K562 (cell line): ENCODE measurements around the gene AGPAT2. TPM values are rescaled to one million over a fixed set of nuclear protein-coding genes. Genes with fewer than 3 reads are reported as not detected.

Source experiments
- ATAC-seq: fragments of 200-7000 bp; cut with Tn5 transposase; 3 replicates; pipeline ENCODE4 v1.9.1; 2020; ENCODE audit warnings: moderate library complexity
- BruUV-seq: library from RNA; stranded (reverse); fragments of 400-500 nt; replicated peaks from 2 replicates; lab custom pipeline; 2021; lab: Mats Ljungman, UMichigan
- CTCF ChIA-PET: fragments of 300-600 bp; formaldehyde crosslinking; extraction: SDS; loops from one replicate; lab custom pipeline; 2021; ENCODE audit warnings: low intra/inter-chr PET ratio; lab: Yijun Ruan, JAX
- POLR2A ChIA-PET: fragments of 300-600, 350-650 bp; sonication (Branson Sonifier 250); formaldehyde crosslinking; extraction: SDS; loops from one replicate; lab custom pipeline; 2021; ENCODE audit warnings: antibody characterized with exemption, inconsistent platforms; lab: Yijun Ruan, JAX
- DNase-seq, 4 experiments: peaks; one replicate each; pipeline versions ENCODE4 v3.0.0 to v3.0.0-alpha.2; 2011 to 2018; ENCODE audit warnings: low spot score in 3 of 4, mixed read lengths in 3 of 4; ENCODE audit errors: extremely low read depth in 1 of 4
- FAIRE-seq: peaks from 2 replicates; lab custom pipeline; 2011; peaks lifted over from hg19 to GRCh38; lab: Jason Lieb, UNC
- H2AFZ ChIP-seq: 2 replicates; pipeline ENCODE4 v1.6.0; 2011; ENCODE audit warnings: low read depth, low read length, control low read depth, inconsistent platforms
- H3K27ac ChIP-seq: fragments of 200-600 bp; 3 replicates; pipeline ENCODE4 v1.8.0; 2011; ENCODE audit warnings: low read depth, mild to moderate bottlenecking, control low read depth, inconsistent platforms, low read length, moderate library complexity, mixed read lengths; ENCODE audit errors: extremely low read depth
- H3K27me3 ChIP-seq, 2 experiments: fragments of 300-600 bp in 1 of 2; 2 replicates in 1 of 2; 3 replicates in 1 of 2; pipeline versions ENCODE4 v1.6.0 to v1.8.0; 2011; ENCODE audit warnings: inconsistent platforms in 2 of 2, low read length in 2 of 2, mild to moderate bottlenecking in 1 of 2, mixed read lengths in 1 of 2, moderate library complexity in 1 of 2; ENCODE audit not compliant: control insufficient read depth in 2 of 2, insufficient read depth in 2 of 2
- H3K36me3 ChIP-seq: fragments of 300-600 bp; 3 replicates; pipeline ENCODE4 v1.8.0; 2011; ENCODE audit warnings: mild to moderate bottlenecking, low read length, inconsistent platforms; ENCODE audit not compliant: control insufficient read depth, insufficient read depth
- H3K4me1 ChIP-seq, 2 experiments: fragments of 200-600 bp in 1 of 2; replicated peaks in 1 of 2; 2 replicates in 1 of 2; 3 replicates in 1 of 2; pipeline versions ENCODE4 v1.5.1 to v1.8.0; 2011; ENCODE audit warnings: inconsistent platforms in 2 of 2, low read length in 2 of 2, mild to moderate bottlenecking in 1 of 2, mixed read lengths in 1 of 2, moderate library complexity in 1 of 2; ENCODE audit not compliant: control insufficient read depth in 2 of 2, insufficient read depth in 2 of 2
- H3K4me2 ChIP-seq: 2 replicates; pipeline ENCODE4 v1.6.1; 2011; ENCODE audit warnings: low read length, control low read depth, inconsistent platforms, mixed read lengths; ENCODE audit not compliant: insufficient read depth
- H3K4me3 ChIP-seq: fragments of 200-600 bp; sonication (generic), shearing (Covaris generic); 2 replicates; pipeline ENCODE4 v1.5.1; 2016; ENCODE audit warnings: control low read depth, inconsistent platforms
- H3K79me2 ChIP-seq: fragments of 200-600 bp; 3 replicates; pipeline ENCODE4 v1.8.0; 2011; ENCODE audit warnings: low read length, inconsistent platforms; ENCODE audit not compliant: control insufficient read depth, insufficient read depth
- H3K9ac ChIP-seq, 2 experiments: 2 replicates each; pipeline versions ENCODE4 v1.6.0 to v1.6.1; 2011; ENCODE audit warnings: low read depth in 2 of 2, low read length in 2 of 2, control low read depth in 1 of 2, inconsistent platforms in 1 of 2, mild to moderate bottlenecking in 1 of 2, mixed read lengths in 1 of 2; ENCODE audit not compliant: insufficient read depth in 1 of 2
- H3K9me1 ChIP-seq: one replicate; pipeline ENCODE4 v1.6.0; 2011; ENCODE audit warnings: inconsistent platforms, mild to moderate bottlenecking, low read length, moderate library complexity; ENCODE audit not compliant: control insufficient read depth, insufficient read depth
- H3K9me3 ChIP-seq: replicated peaks from 2 replicates; pipeline ENCODE4 v1.5.1; 2011; ENCODE audit warnings: low read depth, low read length, inconsistent platforms; ENCODE audit not compliant: control insufficient read depth, insufficient read depth
- H4K20me1 ChIP-seq: replicated peaks from 2 replicates; pipeline ENCODE4 v1.6.1; 2011; ENCODE audit warnings: low read length, inconsistent platforms, mixed read lengths; ENCODE audit not compliant: control insufficient read depth, insufficient read depth
- CCAR2 ChIP-seq: fragments of 200-400 bp; formaldehyde crosslinking; IDR thresholded peaks from 2 replicates; pipeline ENCODE4 v1.6.1; 2017; ENCODE audit warnings: mild to moderate bottlenecking, low read depth, low read length
- CHD1 ChIP-seq: fragments of 200-600 bp; sonication (generic); IDR thresholded peaks from one replicate; pipeline ENCODE4 v1.6.1; 2012; ENCODE audit warnings: mild to moderate bottlenecking, moderate library complexity, low read length, inconsistent platforms
- KDM5B ChIP-seq: fragments of 200-600 bp; sonication (generic); IDR thresholded peaks from 2 replicates; pipeline ENCODE4 v1.6.1; 2012; ENCODE audit warnings: low read depth, mild to moderate bottlenecking, moderate library complexity, low read length, control low read depth, inconsistent platforms; ENCODE audit not compliant: insufficient replicate concordance
- MEF2A ChIP-seq: IDR thresholded peaks from 2 replicates; pipeline ENCODE4 v1.6.1; 2011; ENCODE audit warnings: low read depth, mild to moderate bottlenecking, low read length, moderate library complexity; ENCODE audit not compliant: control insufficient read depth
- POLR2G ChIP-seq: fragments of 200-400 bp; formaldehyde crosslinking; IDR thresholded peaks from 2 replicates; pipeline ENCODE4 v1.6.1; 2017; ENCODE audit warnings: low read depth, mild to moderate bottlenecking, antibody characterized with exemption, low read length, moderate library complexity
- POLR3A ChIP-seq: IDR thresholded peaks from 2 replicates; pipeline ENCODE4 v1.6.1; 2011; ENCODE audit warnings: borderline replicate concordance, mild to moderate bottlenecking, moderate library complexity; ENCODE audit not compliant: insufficient read length, insufficient read depth; ENCODE audit errors: extremely low read depth
- RBFOX2 ChIP-seq: fragments of 200-400 bp; formaldehyde crosslinking; IDR thresholded peaks from 2 replicates; pipeline ENCODE4 v1.6.1; 2017; ENCODE audit warnings: low read depth, mild to moderate bottlenecking, low read length, moderate library complexity
- SIX5 ChIP-seq, 2 experiments: IDR thresholded peaks; 2 replicates each; pipeline ENCODE4 v1.6.1; 2011; ENCODE audit warnings: low read length in 2 of 2, borderline replicate concordance in 1 of 2, low read depth in 1 of 2, mild to moderate bottlenecking in 1 of 2, moderate library complexity in 1 of 2; ENCODE audit not compliant: insufficient read depth in 1 of 2
- SNRNP70 ChIP-seq: fragments of 200-400 bp; formaldehyde crosslinking; optimal IDR thresholded peaks from 2 replicates; pipeline ENCODE3; 2017; ENCODE audit warnings: low read depth, low read length
- SRSF9 ChIP-seq: fragments of 200-400 bp; formaldehyde crosslinking; IDR thresholded peaks from 2 replicates; pipeline ENCODE4 v1.6.1; 2017; ENCODE audit warnings: low read depth, low read length, borderline replicate concordance
- YBX1 ChIP-seq: fragments of 450-650 bp; IDR thresholded peaks from 2 replicates; pipeline ENCODE4 v1.7.1; 2016; ENCODE audit warnings: mild to moderate bottlenecking
- WGBS: fragments of 100-300 bp; shearing (Covaris generic); methylation state at CpG from one replicate; pipeline ENCODE4 v1.1.6; 2016; ENCODE audit warnings: low coverage, mixed read lengths; ENCODE audit not compliant: insufficient coverage; ENCODE audit errors: missing lambda C conversion rate; 5-methylcytosine and 5-hydroxymethylcytosine counted together
- in situ Hi-C: fragments of 300-500 bp; cut with MboI; formaldehyde crosslinking; loops from 4 replicates; pipeline ENCODE4 v1.15.0; 2018; ENCODE audit warnings: inconsistent platforms, mixed read lengths
- intact Hi-C: fragments of 100-400 bp; cut with micrococcal nuclease; formaldehyde crosslinking; loops from 2 replicates; pipeline ENCODE4 v1.14.2; 2022
- polyA plus RNA-seq, 8 experiments: library from polyadenylated mRNA; depleted of rRNA in 4 of 8; stranded (reverse) in 5 of 8; unstranded in 3 of 8; fragments of >200 nt; fragmentation: Nextera tagmentation in 2 of 8; fragmentation: Illumina TruSeq in 1 of 8; extraction: Ambion mirVana in 2 of 8; extraction: Trizol in 1 of 8; gene quantifications; 2 replicates each; pipeline versions ENCODE4 v1.2.1 to v1.2.3, GENCODE V29; 2011 to 2014; ENCODE audit warnings: inconsistent platforms in 1 of 8, missing spikeins in 1 of 8
- total RNA-seq, 7 experiments: library from RNA; depleted of rRNA in 6 of 7; stranded (reverse); fragments of >200 nt in 6 of 7; fragmentation: Illumina TruSeq in 2 of 7; extraction: Trizol in 2 of 7; gene quantifications; 2 replicates each; pipeline versions ENCODE4 v1.2.1 to v1.2.3, GENCODE V29; 2011 to 2021; ENCODE audit warnings: low replicate concordance in 1 of 7
- TF ChIP-seq, protein P1 (sequence below): sonication (generic); formaldehyde crosslinking; IDR thresholded peaks from 2 replicates; pipeline ENCODE4 v1.9.0; 2022; ENCODE audit warnings: mild to moderate bottlenecking, missing genetic modification reagents
- TF ChIP-seq, protein P2 (sequence below): conservative IDR thresholded peaks from 2 replicates; pipeline ENCODE4 v1.6.1; 2011; ENCODE audit warnings: low read depth, mild to moderate bottlenecking, low read length; ENCODE audit not compliant: control insufficient read depth
- TF ChIP-seq, protein P3 (sequence below): fragments of 250-450 bp; sonication (Bioruptor Pico); IDR thresholded peaks from 2 replicates; pipeline ENCODE4 v1.5.0; 2021
- TF ChIP-seq, protein P4 (sequence below): fragments of 250-450 bp; sonication (Bioruptor Pico); IDR thresholded peaks from 2 replicates; pipeline ENCODE4 v1.9.0; 2021; ENCODE audit warnings: mild to moderate bottlenecking, inconsistent platforms

Gene AGPAT2
- total and polyA plus RNA-seq, 9 of the 15 experiments (the other 6 are each of a cell fraction or from before 2014, with no cell fraction given) = 0.13 to 54.5 (median 23.9) TPM

DNA sequence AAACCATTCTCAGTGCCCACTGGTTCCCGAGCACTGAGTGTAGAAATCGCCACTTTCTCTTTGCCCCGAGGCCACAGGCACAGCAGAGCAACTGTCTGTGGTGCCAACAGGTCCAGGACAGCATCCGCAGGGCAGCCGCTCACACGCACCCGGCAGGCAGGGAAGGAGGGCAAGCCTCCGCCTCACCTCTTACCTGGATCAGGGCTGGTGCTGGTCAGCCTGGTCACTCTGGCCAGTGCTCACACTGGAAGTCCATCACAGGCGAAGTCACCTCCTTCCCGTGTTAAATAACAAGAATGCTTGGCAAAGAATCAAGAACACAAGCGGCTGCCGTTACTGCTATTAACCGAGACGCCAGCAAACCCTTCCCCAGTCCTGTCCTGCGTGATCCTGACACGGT lies 38.9 kb upstream of the AGPAT2 start:
- H3K4me1 ChIP-seq = peaks cover 27 to 86% of the 10 kb centered on the region in 2 experiments; a peak in 4 of 5 replicates
- no TSS peak for BruUV-seq
- peak overlapping the region; percentile 97 for H3K27ac ChIP-seq
- peak overlapping the region; percentile 90 to 100 for H3K9ac ChIP-seq
- peak overlapping the region; percentile 95 for H3K4me2 ChIP-seq
- peaks cover 77% of the 10 kb centered on the region for H3K79me2 ChIP-seq
- H3K9me3 ChIP-seq = no peaks in the 10 kb centered on the region
- ChIA-PET POLR2A (interaction anchor here (0.5 to 5.3 kb wide), 12 partner anchors 9 to 372 kb away, joined by 3 to 44 read pairs (median 4); partner anchors contain the start of genes DIPK1B and LCN15), CTCF (interaction anchor here (0.5 kb wide), 1 partner anchor 476 kb away, joined by 3 read pairs; no protein-coding TSS in a partner anchor)
- intact Hi-C loops (no loop called here), in situ Hi-C loops (no loop called here)
- H3K4me3 ChIP-seq = peak overlapping the region; percentile 67
- H3K9me1 ChIP-seq = peaks cover 8% of the 10 kb centered on the region
- H2AFZ ChIP-seq = no peak overlapping the region
- H4K20me1 ChIP-seq = peaks cover 49% of the 10 kb centered on the region
- no peak for ATAC-seq
- WGBS = 27% methylated on average over 16 of the region's 16 CpGs
- FAIRE-seq = no peak
- H3K27me3 ChIP-seq = no peaks in the 10 kb centered on the region
- DNase-seq = no peak
- H3K36me3 ChIP-seq = peaks cover 72% of the 10 kb centered on the region
- TF ChIP-seq, protein P1, sequence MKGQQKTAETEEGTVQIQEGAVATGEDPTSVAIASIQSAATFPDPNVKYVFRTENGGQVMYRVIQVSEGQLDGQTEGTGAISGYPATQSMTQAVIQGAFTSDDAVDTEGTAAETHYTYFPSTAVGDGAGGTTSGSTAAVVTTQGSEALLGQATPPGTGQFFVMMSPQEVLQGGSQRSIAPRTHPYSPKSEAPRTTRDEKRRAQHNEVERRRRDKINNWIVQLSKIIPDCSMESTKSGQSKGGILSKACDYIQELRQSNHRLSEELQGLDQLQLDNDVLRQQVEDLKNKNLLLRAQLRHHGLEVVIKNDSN (CRISPR knock-in tag) = 0 out of 2 replicates have a peak, but pooled peaks have one; percentile 29
- no peak for TF ChIP-seq POLR3A
- no peak for TF ChIP-seq MEF2A
- TF ChIP-seq, protein P2, sequence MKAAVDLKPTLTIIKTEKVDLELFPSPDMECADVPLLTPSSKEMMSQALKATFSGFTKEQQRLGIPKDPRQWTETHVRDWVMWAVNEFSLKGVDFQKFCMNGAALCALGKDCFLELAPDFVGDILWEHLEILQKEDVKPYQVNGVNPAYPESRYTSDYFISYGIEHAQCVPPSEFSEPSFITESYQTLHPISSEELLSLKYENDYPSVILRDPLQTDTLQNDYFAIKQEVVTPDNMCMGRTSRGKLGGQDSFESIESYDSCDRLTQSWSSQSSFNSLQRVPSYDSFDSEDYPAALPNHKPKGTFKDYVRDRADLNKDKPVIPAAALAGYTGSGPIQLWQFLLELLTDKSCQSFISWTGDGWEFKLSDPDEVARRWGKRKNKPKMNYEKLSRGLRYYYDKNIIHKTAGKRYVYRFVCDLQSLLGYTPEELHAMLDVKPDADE = 0 out of 2 replicates have a peak, but pooled peaks have one; percentile 40
- TF ChIP-seq, protein P3, sequence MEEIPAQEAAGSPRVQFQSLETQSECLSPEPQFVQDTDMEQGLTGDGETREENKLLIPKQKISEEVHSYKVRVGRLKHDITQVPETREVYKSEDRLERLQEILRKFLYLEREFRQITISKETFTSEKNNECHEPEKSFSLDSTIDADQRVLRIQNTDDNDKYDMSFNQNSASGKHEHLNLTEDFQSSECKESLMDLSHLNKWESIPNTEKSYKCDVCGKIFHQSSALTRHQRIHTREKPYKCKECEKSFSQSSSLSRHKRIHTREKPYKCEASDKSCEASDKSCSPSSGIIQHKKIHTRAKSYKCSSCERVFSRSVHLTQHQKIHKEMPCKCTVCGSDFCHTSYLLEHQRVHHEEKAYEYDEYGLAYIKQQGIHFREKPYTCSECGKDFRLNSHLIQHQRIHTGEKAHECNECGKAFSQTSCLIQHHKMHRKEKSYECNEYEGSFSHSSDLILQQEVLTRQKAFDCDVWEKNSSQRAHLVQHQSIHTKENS (CRISPR knock-in tag) = no peak
- TF ChIP-seq POLR2G = peak; percentile 64
- no peak for TF ChIP-seq SRSF9
- TF ChIP-seq KDM5B = peak; percentile 48
- TF ChIP-seq CCAR2 = no peak
- TF ChIP-seq CHD1 = peak; percentile 29
- TF ChIP-seq RBFOX2 = peak; percentile 59
- TF ChIP-seq YBX1 = no peak
- TF ChIP-seq SNRNP70 = peak; percentile 80
- TF ChIP-seq, protein P4, sequence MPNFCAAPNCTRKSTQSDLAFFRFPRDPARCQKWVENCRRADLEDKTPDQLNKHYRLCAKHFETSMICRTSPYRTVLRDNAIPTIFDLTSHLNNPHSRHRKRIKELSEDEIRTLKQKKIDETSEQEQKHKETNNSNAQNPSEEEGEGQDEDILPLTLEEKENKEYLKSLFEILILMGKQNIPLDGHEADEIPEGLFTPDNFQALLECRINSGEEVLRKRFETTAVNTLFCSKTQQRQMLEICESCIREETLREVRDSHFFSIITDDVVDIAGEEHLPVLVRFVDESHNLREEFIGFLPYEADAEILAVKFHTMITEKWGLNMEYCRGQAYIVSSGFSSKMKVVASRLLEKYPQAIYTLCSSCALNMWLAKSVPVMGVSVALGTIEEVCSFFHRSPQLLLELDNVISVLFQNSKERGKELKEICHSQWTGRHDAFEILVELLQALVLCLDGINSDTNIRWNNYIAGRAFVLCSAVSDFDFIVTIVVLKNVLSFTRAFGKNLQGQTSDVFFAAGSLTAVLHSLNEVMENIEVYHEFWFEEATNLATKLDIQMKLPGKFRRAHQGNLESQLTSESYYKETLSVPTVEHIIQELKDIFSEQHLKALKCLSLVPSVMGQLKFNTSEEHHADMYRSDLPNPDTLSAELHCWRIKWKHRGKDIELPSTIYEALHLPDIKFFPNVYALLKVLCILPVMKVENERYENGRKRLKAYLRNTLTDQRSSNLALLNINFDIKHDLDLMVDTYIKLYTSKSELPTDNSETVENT (CRISPR knock-in tag) = peak; percentile 49; the same call in 1 of the 2 replicates
- no peak for TF ChIP-seq SIX5 (IDR thresholded peaks at IDR 0.05; ENCODE audit: borderline replicate concordance in 1 of 2, insufficient read depth in 1 of 2, low read depth in 1 of 2, low read length in 2 of 2)
